Stimulated activated CD8-positive, alpha-beta memory T cell treated with anti-CD3 and anti-CD28 coated beads, Interleukin-7, amount 100 ng/mL, for 1 hour (primary cell): ENCODE measurements around the gene CDC42BPA.
"Not testable (repeated sequence)": the region's sequence is repeated elsewhere in the genome, so short reads cannot be mapped to it uniquely, and the experiment has no call there.

Experiments
- DNase-seq, 2 donors: peaks; one replicate each; pipeline ENCODE4 v3.0.0-alpha.2; 2020; ENCODE audit warnings: low read depth in 2 of 2

CDC42BPA gene

DNA sequence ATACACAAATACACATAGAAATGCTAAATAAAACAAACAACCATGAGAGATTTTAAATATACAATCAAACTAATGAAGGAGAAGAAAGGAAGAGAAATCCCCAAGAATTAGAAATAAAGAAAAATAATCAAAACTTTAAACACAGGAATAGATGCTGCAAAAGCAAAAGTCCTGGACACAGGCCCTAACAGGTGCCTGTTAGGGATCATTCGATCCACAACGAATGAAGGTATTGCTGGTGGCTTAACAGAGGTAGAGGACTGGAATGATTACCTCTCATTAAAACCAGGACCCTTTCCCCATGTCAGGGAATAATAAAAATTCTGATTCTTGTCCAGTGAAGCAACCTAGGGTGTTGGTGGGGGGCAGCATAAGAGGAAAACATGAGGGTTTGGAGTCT is 56.8 kb downstream of the CDC42BPA start:
- DNase-seq, result no peak

DNA sequence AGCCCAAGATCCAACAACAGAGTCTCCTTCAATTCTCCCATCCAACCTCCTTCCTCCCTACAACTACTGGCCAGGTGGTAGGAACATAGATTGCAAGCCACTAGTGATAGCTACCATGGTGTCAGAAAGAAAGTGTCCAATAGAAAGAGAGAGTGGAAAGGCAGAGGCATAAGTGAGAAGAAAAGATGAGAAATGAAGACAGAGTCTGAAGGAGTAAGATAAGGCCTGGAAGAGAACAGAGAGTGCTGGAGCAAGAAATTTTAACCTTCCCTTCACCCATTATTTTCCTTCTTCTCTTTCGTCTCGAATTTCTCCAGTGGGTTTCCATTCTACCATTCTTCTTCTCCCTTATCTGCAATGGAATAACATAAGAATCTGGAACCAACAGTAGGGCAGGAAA is 57.9 kb downstream of the CDC42BPA start:
- no peak for DNase-seq

DNA sequence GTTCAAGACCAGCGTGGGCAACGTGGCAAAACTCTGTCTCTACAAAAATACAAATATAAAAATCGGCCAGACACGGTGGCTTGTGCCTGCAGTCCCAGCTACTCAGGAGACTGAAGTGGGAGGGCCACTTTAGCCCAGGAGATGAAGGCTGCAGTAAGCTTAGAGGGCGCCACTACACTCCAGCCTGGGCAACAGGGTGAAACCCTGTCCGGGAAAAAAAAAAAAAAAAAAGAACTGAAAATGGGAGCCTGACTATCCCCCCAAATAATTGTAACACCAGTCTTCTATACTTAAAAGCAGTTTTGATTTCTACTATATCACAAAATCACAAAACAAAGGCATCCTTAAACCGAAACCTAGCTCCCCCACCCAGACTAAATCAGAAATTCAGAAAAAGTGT is 60.3 kb downstream of the CDC42BPA start:
- DNase-seq, result no peak

DNA sequence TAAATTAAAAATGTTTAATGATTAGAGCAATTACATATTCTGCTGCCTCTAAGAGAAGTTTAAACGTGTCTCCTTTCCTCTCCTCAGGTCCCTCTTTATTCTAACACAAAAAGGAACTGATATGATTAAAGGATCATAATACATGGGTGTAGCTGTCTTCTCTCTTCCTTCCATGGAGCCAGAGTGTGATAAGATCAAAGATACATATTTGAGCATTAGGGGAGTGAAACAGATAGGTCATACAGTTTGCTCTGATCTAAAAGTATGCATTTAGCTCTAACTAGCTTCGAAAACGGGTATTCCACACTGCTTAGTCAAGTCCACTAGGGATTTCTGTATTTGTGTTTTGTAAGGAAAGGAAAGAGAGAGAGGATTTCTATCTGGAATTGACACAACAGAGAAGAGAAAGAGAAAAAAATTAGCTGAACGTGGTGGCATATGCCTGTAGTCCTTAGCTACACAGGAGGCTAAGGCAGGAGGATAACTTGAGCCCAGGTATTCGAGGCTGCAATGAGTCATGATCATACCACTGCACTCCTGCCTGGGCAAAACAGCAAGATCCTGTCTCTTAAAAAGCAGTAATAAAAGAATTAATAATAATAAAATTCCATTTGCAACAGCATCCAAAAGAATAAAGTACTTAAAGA is 63.1 kb downstream of the CDC42BPA start:
- no peak for DNase-seq

DNA sequence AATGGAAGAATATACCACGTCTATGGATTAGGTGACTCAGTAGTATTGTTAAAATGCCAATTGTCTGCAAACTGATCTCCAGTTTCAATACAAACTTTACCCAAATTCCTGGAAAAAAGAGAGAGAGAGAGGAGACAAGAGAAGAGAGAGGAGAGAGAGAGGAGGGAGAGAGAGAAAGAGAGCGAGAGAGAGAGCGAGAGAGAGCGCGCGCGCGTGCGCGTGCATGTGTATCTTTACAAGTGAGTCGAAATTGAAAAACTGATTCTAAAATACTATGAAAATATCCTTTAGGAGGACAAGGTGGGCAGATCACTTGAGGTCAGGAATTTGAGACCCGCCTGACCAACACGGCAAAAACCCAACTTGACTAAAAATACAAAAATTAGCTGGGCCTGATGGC is 65.2 kb downstream of the CDC42BPA start:
- DNase-seq, result no peak

GRCh38 chr1:227245613-227246320 is 72.5 kb downstream of the CDC42BPA start:
- DNase-seq, result no peak

- DNase-seq, result no peak
Measured at GRCh38 chr1:227244339-227245118, 73.8 kb downstream of the CDC42BPA start.

DNA sequence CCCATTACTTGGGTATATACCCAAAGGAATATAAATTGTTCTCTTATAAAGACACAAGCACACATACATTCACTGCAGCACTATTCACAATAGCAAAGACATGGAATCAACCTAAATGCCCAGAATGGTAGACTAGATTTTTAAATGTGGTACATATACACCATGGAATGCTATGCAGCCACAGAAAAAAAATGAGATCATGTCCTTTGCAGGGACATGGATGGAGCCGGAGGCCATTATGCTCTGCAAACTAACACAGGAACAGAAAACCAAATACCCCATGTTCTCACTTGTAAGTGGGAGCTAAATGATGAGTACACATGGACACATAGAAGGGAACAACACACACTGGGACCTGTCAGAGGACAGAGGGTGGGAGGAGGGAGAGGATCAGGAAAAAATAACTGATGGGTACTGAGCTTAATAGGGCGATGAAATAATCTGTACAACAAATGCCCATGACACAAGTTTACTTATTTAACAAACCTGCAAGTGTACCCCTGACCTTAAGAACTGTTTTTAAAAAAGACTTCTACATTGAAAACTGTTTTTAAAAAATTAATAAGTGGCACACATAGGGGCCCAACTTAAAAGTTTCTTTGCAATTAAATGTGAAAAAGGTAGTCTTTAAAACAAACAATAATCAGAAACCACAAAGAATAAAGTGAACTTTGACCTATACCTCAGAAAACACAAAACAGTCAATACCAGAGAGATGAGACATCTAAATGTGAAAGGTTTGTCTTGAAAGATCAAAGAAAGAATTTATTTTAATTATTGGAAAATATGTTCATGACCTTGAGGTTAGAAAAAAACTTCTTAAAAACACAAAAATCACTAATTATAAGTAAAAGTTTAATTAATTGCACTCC is 75.2 kb downstream of the CDC42BPA start:
- DNase-seq, result no peak

DNA sequence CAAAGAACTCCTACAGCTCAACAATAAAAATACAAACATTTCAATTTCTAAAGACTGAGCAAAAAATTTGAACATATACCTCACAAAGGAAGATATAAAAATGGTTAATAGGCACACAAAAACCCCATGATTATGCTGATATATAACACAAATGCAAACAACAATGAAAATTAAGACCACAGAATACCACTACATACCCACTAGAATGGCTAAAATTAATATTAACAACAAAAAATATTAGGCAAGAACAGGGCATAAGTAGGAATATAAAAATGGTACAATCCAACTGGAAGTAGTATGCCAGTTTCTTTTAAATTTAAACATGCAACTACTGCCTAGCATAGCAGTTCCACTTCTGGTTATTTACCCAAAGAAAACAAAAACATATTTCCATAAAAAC is 77.3 kb downstream of the CDC42BPA start:
- DNase-seq, result no peak

GRCh38 chr1:227234998-227235405 is 83.3 kb downstream of the CDC42BPA start:
- DNase-seq, result no peak

DNA sequence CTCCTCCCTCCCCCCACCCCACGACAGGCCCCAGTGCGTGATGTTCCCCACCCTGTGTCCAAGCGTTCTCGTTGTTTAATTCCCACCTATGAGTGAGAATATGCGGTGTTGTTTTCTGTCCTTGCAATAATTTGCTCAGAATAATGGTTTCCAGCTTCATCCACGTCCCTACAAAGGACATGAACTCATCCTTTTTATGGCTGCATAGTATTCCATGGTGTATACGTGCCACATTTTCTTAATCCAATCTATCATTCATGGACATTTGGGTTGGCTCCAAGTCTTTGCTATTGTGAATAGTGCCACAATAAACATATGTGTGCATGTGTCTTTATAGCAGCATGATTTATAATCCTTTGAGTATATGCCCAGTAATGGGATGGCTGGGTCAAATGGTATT is 87.2 kb downstream of the CDC42BPA start:
- DNase-seq, result not testable (repeated sequence)

GRCh38 chr1:227228201-227228600 is 90.1 kb downstream of the CDC42BPA start:
- DNase-seq, result no peak

DNA sequence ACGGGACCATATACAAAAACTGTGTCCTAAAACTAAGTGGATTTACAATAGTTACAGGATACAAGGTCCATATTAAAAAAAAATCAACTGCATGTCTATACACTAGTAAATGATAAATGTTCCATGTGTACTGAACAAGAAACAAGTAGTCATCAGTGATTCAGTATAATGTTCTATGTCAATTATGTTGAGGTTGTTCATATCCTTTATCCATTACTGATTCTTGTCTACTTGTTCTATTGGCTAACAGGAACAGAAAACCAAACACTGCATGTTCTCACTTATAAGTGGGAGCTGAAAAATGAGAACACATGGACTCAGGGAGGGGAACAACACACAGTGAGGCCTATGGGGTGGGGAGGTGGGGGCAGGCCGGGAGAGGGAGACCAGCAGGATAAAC is 90.5 kb downstream of the CDC42BPA start:
- DNase-seq, result no peak

DNA sequence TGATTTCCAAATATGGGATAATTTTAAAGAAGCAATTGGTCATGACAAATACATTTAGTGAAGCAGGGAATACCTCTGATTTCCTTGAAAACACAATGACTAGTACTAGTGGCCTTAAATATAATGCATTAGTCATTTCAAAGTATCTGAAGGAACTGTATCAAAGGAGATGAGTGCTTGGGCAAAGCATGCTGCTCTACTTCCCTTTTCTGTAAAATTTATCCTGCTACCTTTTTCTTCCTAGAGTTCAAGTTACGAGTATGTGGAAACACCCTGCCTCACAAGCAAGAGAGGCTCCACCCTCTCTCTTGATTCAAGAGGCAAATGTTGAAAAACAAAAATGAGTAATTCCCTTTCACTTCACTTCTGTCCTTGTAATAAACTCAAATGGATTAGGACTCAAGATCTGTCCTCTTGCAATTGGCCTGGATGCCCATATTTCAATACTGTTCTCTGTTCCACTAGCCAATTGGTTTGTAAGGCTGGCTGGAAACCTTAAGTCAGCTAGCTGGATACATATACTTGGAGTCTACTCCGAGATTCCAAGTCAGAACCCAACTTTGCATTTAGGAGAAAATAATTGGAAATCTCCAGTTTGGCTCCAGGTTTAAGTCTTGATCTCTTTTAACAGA is 92.5 kb downstream of the CDC42BPA start:
- DNase-seq, result no peak

GRCh38 chr1:227223171-227223806 is 95.0 kb downstream of the CDC42BPA start:
- DNase-seq, result no peak

DNA sequence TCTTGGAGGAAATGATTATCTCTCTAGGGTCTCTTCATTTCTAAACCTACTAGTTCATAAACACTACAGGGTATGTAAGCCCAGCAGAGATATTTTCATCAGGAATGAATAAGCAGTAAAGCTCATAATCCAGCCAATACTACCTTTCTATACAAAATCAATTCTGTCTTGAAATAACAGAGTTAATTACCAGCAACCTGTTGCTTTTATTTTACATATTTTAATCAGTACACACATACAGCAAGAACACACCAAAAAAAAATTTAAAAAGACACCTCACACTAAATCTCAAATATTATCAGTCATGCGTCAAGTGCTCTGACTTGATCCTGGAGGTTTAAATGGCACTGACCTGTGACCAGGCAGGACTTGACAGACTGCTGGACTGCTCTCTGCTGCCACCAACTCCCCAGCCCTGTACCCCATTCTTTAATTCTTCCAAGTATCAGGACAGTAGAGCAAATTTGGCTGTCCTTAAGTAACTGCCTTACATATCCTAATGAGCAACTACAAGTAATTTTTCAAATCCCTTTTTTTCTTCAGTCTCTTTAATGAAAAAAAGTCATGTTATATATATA is 98.5 kb downstream of the CDC42BPA start:
- no peak for DNase-seq

DNA sequence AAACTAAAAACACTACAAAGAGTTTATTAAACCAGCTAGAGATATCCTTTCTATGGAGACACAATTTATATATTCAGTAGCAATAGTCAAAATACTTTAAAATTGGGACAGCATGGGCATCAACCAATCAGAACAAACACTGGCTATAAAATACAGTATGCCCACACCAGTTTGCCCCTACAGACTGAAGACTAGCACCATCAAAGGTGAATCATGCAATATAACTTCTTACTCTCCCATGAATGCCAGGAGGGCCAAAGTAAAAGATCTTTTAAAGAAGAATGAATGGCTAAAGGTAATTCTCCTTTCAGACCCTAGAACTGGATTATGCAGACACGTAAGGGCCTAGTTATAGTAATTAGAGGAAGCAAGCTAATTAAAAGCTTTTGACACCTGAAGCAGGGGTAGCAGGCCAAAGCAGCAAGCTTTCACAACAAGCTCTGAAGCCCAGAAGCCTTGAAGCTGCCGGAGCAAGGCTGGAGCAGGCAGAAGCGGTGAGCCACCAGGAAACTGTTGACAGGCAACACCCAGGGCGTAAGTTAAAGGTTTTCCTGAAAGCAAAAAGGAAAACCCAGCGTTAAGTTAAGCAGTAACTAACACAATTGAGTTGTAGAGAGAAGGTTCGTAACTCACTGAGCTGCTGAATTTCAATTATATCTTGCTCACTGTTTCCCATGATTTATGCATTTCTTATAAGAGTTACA is 99.3 kb downstream of the CDC42BPA start:
- DNase-seq, result no peak

DNA sequence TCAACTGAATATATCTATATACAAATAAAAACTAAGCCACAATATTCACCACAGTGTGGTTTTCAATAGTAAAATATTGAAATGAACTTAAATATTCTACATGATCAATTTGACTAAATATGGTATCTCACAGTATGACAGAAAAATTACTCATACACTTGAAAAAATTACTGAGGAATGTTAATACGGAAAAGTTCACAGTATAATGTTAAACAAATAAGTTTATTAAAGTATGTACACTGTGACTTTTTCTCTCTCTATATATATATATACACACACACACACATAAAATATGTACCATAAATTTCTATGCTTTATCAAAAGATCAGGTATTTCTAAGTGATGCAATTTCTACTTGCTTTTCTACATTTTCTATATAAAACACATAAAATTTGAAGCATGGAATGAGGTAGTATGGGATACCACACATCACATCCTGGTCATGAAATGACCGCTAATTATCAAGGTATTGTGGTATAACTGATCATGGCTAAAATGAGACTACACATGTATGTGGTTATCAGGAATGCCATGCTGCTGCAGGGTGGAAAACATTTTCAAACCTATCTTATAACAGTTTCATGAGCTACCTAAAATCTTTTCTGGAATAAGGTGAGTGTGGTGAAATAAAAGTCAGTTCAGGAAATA is 102.3 kb downstream of the CDC42BPA start:
- DNase-seq, result no peak

DNA sequence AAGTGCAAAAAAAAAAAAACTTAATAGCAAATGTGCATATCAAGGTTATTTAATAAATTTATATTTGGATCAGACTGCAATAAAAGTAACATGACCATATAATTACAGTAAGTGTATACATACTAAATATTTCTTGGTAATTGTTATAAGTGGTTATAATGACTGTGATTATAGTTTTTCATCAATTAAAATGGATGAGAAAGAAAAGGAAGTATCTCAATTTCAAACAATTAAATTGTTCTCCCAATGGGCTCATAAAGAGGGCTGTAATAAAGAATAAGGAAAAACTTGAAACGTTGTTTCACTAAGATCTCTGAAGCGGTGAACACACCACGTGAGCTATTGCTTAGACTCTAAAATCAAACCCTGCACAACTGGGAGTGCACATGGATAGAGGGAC is 104.1 kb downstream of the CDC42BPA start:
- no peak for DNase-seq
